IPS-NIHi7 (cell line): ENCODE measurements around the gene USP6NL.

Experiments
- DNase-seq: peaks from one replicate; pipeline ENCODE4 v3.0.0; 2012; ENCODE audit warnings: mixed read lengths; ENCODE audit errors: extremely low spot score

USP6NL gene

GRCh38 chr10:11551104-11551503 lies 60.3 kb downstream of the USP6NL start:
- DNase-seq = no peak

GRCh38 chr10:11548768-11549099 lies 62.7 kb downstream of the USP6NL start:
- DNase-seq = no peak

GRCh38 chr10:11548065-11548767 lies 63.2 kb downstream of the USP6NL start:
- no peak for DNase-seq

DNA sequence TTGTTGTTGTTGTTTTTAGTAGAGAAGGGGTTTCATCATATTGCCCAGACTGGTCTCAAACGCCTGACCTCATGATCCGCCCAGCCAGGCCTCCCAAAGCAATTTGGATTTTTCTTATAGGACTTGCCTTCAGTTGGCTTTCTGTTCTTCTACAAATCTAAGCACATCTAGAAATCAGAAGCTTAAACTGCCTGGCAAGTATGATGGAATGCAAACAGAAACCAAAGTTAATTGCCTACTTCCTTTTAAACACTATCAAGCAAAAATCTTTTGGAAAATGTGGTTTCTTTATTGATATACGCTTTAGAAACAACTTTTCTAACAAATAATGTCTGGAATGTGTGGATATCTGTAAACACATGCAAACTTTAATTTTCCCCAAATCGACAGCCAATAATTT lies 64.9 kb downstream of the USP6NL start:
- no peak for DNase-seq

GRCh38 chr10:11541296-11541695 lies 70.2 kb downstream of the USP6NL start:
- no peak for DNase-seq

GRCh38 chr10:11539191-11539868 lies 72.1 kb downstream of the USP6NL start:
- DNase-seq = no peak

GRCh38 chr10:11538834-11539190 lies 72.6 kb downstream of the USP6NL start:
- DNase-seq = no peak

DNA sequence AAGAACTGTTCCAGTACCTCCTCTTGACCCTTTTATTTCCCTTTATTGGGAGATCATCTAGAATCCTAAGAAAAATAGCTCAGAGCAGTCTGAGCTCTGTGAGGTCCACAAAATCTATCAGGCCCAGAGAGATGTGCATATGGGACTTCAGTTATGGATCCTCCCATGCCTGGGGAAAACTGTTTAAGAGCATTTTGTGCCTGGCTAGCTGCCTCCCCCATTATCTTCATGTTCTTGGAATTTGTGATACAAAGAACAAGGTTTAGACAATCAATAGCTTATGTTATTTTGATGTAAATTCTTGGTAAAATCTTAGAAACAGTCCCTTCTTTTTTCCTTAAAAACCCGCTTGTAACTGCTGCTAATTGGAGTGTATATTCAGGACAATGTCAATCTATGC lies 75.2 kb downstream of the USP6NL start:
- no peak for DNase-seq

GRCh38 chr10:11535346-11535959 lies 76.0 kb downstream of the USP6NL start:
- DNase-seq = no peak

DNA sequence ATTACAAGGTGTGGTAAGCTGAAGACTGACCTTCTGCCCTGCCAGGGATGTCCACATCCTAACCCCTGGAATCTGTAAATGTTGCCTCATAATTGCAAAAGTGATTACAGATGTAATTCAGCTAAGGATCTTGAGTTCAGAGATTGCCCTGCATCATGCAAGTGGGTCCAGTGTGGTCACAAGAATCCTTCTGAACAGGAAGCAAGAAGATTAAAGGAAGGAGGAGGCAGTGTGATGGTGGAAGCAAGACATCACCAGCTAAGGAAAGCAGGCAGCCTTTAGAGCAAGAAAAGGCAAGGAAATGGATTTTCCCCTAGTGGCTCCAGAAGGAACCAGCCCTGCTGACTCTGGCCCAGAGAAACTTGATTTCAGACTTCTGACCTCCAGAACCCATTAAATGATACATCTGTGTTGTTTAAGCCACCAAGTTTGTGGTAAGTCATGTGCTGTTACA lies 78.1 kb downstream of the USP6NL start:
- DNase-seq = peak; percentile 32

DNA sequence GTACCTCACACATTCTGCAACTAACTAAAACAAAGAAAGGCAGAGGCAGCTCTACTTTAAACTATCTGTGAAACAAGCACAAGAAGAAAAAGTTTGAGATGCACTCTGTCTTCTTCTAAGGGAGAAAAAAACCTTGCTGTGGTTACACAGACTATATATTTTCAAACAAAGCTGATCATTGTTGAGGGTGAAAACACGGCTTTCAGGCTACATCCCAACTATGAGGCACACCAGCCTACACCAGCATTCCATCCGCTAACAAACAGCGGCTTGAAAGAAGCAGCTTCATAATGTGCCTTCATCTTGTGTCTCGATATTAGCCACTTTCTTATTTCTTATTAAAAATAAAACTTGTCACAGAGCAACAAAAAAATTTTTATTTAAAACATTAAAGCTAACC lies 79.1 kb downstream of the USP6NL start:
- no peak for DNase-seq

DNA sequence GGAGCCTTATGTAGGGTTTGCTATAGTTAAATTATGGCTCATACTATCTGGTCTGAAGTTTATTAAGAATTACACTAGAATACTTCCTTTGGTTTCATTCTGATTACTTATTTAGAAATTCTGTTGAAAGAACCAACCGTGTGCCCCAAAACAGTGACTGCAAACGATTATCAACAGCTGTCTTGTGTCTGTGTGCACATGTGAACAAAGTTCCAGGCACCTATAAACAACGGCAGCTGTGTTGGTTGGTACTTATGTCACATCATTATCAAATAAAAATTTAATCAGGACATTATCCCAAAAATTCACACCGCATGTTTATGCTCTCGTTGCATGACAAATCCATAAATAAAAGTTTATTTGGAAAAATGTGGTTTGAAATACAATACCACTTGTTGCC lies 80.6 kb downstream of the USP6NL start:
- DNase-seq = no peak

GRCh38 chr10:11529276-11529903 lies 82.1 kb downstream of the USP6NL start:
- no peak for DNase-seq

DNA sequence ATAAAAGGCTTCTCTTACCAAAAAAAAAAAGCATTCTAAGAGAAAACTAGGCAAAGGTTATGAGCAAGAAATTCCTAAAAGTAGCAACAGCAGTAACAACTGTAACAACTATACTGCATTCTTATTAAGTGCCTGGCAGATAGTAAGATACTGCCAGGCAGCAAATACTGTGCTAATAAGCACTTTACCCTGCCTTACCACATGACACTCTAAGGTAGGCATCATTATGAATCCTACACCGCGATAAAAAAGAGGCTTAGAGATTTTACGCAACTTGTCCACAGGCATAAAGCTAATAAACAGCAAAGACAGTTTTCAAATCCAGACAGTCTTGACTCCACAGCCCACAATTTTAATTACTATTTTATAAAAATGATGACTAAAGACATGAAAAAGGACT lies 83.2 kb downstream of the USP6NL start:
- no peak for DNase-seq

GRCh38 chr10:11527691-11528255 lies 83.7 kb downstream of the USP6NL start:
- DNase-seq = no peak

DNA sequence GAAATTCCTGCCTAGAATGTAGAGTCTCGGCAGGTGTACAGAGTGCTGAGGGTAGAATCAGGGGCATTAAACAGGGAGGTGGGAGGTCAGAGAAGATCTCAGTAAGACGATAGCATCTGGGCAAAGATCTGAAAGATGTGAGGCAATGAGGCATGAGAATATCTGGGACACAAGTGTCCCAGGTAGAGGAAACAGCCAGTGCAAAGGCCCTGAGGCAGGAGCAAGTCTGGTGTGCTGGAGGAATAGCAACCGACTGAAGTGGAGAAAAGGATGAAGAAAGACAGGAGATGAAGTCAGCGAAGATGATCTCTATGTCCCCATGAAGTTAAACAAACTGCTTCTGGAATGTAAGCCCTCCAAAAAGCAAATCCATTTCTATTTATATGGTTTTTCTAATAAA lies 84.4 kb downstream of the USP6NL start:
- DNase-seq = no peak

DNA sequence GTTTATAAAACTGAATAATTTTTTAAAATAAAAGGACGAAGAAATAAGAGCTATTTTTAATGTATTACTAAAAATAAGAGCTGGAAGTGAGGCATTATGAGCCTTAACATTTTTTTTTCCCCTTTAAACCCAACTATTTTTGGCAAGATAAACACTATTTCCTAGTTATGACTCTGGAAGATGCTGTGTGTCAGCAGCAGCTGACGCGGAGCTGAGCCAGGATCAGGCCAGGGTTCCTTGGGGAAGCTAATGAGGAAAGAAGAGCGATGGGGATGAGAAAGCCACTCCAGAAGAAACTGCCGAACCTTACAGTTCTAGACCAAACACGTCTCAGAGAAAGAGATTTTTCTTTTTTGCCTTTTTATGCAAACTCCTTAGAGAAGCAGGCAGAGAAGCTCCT lies 85.9 kb downstream of the USP6NL start:
- DNase-seq = no peak

DNA sequence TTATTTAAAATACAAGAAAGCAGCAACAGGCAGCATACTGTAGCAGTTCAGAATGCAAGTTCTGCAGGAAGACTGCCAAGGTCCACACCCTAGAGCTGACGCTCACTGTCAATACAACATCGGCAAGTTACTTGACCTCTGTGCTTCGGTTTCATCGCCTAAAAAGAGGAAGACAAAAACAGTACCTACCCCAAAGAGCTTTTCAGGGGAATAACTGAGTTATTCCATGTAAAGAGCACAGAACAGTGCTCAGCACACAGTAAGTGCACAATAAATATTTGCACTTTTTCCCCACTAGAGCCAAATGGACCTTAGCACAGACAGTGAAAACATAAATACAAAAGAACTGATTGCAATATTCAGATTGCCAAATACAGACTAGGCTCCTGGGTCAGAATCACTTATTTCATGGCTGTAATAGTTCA lies 88.6 kb downstream of the USP6NL start:
- DNase-seq = no peak

- DNase-seq = no peak
Observed at GRCh38 chr10:11521860-11522259, 89.6 kb downstream of the USP6NL start.

DNA sequence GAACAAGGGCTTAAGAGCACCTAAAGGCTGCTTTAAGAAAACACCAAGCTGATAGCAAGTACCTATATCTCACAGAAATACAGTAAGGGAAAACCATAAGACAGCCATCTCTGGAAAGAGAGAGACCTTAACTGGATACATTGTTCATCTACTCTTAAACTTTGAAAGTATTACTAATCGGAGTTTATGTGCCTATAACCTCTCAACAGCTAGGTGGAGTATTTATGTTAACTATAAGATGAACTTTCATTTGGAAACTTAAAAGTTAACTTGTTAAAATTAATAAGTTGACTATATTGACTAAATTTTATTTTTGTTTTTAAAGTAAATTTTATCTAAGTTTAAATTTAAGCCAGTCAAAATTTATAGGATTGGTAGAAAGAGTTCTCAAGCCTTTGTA lies 90.6 kb downstream of the USP6NL start:
- DNase-seq = no peak

- DNase-seq = no peak
Observed at GRCh38 chr10:11517150-11517549, 94.3 kb downstream of the USP6NL start.

GRCh38 chr10:11516431-11516746 lies 95.1 kb downstream of the USP6NL start:
- DNase-seq = no peak
